Activated B cell treated with CpG ODN at 0.5 μM for 24 hours (primary cell): ENCODE data around the gene POLD1. TPM values are rescaled to one million over a fixed set of nuclear protein-coding genes. Genes with fewer than 3 reads are reported as not detected.

Source experiments
- ATAC-seq: fragments of 200-7000 bp; cut with Tn5 transposase; one replicate; pipeline ENCODE4 v1.10.0; 2021; ENCODE audit warnings: low read depth, mild to moderate bottlenecking, moderate library complexity
- CTCF ChIA-PET: fragments of 350-600 bp; sonication (Branson Sonifier 250); formaldehyde crosslinking; loops from one replicate; lab custom pipeline; 2021; ENCODE audit warnings: antibody characterized with exemption; lab: Charles Lee
- POLR2A ChIA-PET: fragments of 350-600 bp; sonication (Branson Sonifier 250); formaldehyde crosslinking; loops from one replicate; lab custom pipeline; 2021; ENCODE audit warnings: antibody characterized with exemption; lab: Charles Lee
- DNase-seq: peaks from one replicate; pipeline ENCODE4 v3.0.0; 2022
- H3K27ac Mint-ChIP-seq: one replicate; pipeline ENCODE4 v1.8.0; 2020; ENCODE audit warnings: mixed read lengths
- H3K27me3 Mint-ChIP-seq: one replicate; pipeline ENCODE4 v1.8.0; 2021; ENCODE audit warnings: mixed read lengths
- H3K36me3 Mint-ChIP-seq: one replicate; pipeline ENCODE4 v1.8.0; 2021; ENCODE audit warnings: low read depth, mixed read lengths
- H3K4me1 Mint-ChIP-seq: one replicate; pipeline ENCODE4 v1.8.0; 2021; ENCODE audit warnings: mixed read lengths
- H3K4me3 Mint-ChIP-seq: one replicate; pipeline ENCODE4 v1.8.0; 2020; ENCODE audit warnings: mild to moderate bottlenecking, mixed read lengths
- H3K9me3 Mint-ChIP-seq: one replicate; pipeline ENCODE4 v1.8.0; 2020; ENCODE audit warnings: mixed read lengths
- intact Hi-C: fragments of 100-400 bp; cut with micrococcal nuclease; formaldehyde crosslinking; loops from one replicate; pipeline ENCODE4 v1.15.1; 2024
- total RNA-seq: library from RNA; stranded (reverse); gene quantifications from 2 replicates; pipeline ENCODE4 v1.2.3, GENCODE V29; 2022
- TF ChIP-seq, protein P1 (sequence below): fragments of 200-600 bp; IDR thresholded peaks from one replicate; pipeline ENCODE4 v1.8.0; 2022; ENCODE audit warnings: antibody characterized with exemption, mild to moderate bottlenecking

The POLD1 gene
- total RNA-seq, 1 donor from 2014 or later: 65.5 TPM

DNA sequence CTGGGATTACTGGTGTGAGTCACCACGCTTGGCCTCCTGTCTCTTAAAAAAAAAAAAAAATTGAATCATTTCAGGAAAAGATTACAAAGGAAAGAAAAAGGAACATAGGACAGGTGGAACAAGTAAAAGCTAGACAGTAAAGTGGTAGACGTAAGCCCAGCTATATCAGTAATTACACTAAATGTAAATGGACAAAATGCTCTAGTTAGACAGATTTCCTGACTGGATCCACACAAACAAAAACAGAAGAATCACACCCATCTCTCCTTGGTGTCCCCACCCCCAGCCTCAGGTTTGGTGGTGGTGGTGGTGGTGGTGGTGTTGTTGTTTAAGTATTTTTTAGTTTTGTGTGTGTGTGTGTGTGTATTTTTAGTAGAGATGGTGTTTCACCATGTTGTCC lies 28.3 kb downstream of the POLD1 start:
- H3K27me3 Mint-ChIP-seq: no peaks in the 10 kb centered on the region
- DNase-seq (no peak), ATAC-seq (no peak)
- intact Hi-C loops: no loop called here
- TF ChIP-seq, protein P1, sequence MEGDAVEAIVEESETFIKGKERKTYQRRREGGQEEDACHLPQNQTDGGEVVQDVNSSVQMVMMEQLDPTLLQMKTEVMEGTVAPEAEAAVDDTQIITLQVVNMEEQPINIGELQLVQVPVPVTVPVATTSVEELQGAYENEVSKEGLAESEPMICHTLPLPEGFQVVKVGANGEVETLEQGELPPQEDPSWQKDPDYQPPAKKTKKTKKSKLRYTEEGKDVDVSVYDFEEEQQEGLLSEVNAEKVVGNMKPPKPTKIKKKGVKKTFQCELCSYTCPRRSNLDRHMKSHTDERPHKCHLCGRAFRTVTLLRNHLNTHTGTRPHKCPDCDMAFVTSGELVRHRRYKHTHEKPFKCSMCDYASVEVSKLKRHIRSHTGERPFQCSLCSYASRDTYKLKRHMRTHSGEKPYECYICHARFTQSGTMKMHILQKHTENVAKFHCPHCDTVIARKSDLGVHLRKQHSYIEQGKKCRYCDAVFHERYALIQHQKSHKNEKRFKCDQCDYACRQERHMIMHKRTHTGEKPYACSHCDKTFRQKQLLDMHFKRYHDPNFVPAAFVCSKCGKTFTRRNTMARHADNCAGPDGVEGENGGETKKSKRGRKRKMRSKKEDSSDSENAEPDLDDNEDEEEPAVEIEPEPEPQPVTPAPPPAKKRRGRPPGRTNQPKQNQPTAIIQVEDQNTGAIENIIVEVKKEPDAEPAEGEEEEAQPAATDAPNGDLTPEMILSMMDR: no peak
- H3K4me1 Mint-ChIP-seq: peaks cover 26% of the 10 kb centered on the region
- H3K4me3 Mint-ChIP-seq: no peak overlapping the region
- H3K36me3 Mint-ChIP-seq: peaks cover 18% of the 10 kb centered on the region
- POLR2A ChIA-PET: interaction anchor here (0.7 to 1.3 kb wide), 3 partner anchors 29 to 68 kb away, joined by 3 to 5 read pairs (median 4); partner anchors contain the start of gene POLD1
- CTCF ChIA-PET: interaction anchor here (1.3 kb wide), 1 partner anchor 49 kb away, joined by 3 read pairs; no protein-coding TSS in a partner anchor
- no peaks in the 10 kb centered on the region for H3K9me3 Mint-ChIP-seq
- H3K27ac Mint-ChIP-seq: peak overlapping the region; percentile 50

DNA sequence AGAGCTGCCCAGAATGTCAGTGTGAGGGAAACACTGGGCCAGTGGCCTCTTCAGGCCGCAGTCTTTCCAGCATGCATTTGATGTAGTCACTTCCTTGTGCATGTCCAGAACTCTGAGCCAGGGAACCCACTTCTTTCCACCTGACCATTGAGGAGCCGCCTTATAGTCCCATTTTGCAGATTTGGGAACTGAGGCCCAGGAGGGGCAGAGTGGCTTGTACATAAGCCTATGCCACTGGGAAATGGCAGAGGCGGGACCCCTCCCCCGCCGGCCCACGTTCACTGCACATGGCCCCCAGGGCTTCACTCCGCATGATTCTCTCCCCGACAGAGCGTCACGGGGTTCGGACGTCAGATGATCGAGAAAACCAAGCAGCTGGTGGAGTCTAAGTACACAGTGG lies 28.9 kb downstream of the POLD1 start:
- DNase-seq (no peak), ATAC-seq (no peak)
- Mint-ChIP-seq H3K4me1 (peaks cover 26% of the 10 kb centered on the region), H3K9me3 (no peaks in the 10 kb centered on the region), H3K36me3 (peaks cover 18% of the 10 kb centered on the region), H3K4me3 (no peak overlapping the region), H3K27ac (peak overlapping the region; percentile 35), H3K27me3 (no peaks in the 10 kb centered on the region)
- TF ChIP-seq, protein P1: no peak
- ChIA-PET CTCF (interaction anchor here (1.3 kb wide), 1 partner anchor 48 kb away, joined by 3 read pairs; no protein-coding TSS in a partner anchor), POLR2A (no interaction called here)
- intact Hi-C loops: no loop called here

DNA sequence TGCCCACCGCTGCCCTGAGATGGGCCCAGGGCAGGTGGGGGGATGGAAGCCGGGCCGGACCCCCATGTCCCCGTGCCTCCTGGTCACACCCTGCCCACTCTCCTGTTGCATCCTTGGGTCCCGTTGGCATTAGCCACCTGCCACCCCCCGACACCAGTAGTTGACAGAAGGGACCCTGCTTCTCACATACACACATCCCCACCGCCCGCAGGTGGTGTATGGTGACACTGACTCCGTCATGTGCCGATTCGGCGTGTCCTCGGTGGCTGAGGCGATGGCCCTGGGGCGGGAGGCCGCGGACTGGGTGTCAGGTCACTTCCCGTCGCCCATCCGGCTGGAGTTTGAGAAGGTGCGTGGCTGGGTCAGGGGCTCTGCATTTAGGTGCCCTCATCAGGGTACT lies 29.4 kb downstream of the POLD1 start:
- ChIA-PET CTCF (no interaction called here), POLR2A (no interaction called here)
- Mint-ChIP-seq H3K4me1 (peaks cover 29% of the 10 kb centered on the region), H3K36me3 (peaks cover 16% of the 10 kb centered on the region), H3K27ac (no peak overlapping the region), H3K4me3 (no peak overlapping the region), H3K27me3 (no peaks in the 10 kb centered on the region), H3K9me3 (no peaks in the 10 kb centered on the region)
- intact Hi-C loops: no loop called here
- TF ChIP-seq, protein P1: no peak
- ATAC-seq (no peak), DNase-seq (no peak)

DNA sequence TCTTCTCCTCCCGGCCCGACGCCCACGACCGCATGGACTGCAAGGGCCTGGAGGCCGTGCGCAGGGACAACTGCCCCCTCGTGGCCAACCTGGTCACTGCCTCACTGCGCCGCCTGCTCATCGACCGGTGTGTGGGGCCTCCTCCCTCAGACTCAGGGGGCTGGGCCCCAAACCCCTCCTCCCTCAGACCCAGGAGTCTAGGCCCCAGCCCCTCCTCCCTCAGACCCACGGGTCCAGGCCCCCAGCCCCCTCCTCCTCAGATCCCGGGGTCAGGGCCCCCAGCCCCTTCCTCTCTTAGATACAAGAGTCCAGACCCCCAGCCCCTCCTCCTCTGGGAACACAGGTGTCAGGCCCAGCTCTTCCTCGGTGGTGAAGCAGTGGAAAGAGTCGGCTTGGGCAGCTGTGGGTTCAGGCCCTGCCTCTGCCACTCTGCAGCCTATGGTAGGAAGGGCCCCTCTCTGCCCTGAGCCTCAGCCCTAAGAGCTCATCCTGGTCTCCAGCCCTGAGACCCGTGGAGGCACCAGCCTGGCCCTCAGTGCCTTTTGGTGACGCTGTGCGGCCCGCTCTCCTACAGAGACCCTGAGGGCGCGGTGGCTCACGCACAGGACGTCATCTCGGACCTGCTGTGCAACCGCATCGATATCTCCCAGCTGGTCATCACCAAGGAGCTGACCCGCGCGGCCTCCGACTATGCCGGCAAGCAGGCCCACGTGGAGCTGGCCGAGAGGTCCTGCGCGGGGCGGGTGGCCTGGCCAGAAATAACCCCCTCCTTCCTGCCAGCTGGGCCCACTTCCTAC lies 30.9 kb downstream of the POLD1 start:
- ChIA-PET CTCF (interaction anchor here (0.6 to 1.4 kb wide), 14 partner anchors 13 to 267 kb away, joined by 3 to 16 read pairs (median 4); partner anchors contain the start of genes NAPSA, NR1H2 and POLD1), POLR2A (interaction anchor here (0.6 to 8.4 kb wide), 26 partner anchors 15 to 547 kb away, joined by 3 to 282 read pairs (median 5); partner anchors contain the start of genes JOSD2, KCNC3, MYBPC2 and NR1H2)
- H3K27ac Mint-ChIP-seq: peak overlapping the region; percentile 95
- H3K9me3 Mint-ChIP-seq: no peaks in the 10 kb centered on the region
- H3K4me3 Mint-ChIP-seq: peak overlapping the region; percentile 70
- intact Hi-C loops: loop anchor here (1.0 to 2.0 kb wide), 10 partner anchors 16 to 96 kb away; partner anchors contain the start of genes EMC10, GARIN5A, JOSD2 and KCNC3
- peak; percentile 84 for DNase-seq
- H3K4me1 Mint-ChIP-seq: peaks cover 39% of the 10 kb centered on the region
- ATAC-seq: peak; percentile 32
- H3K27me3 Mint-ChIP-seq: no peaks in the 10 kb centered on the region
- TF ChIP-seq, protein P1: no peak
- H3K36me3 Mint-ChIP-seq: peaks cover 19% of the 10 kb centered on the region

DNA sequence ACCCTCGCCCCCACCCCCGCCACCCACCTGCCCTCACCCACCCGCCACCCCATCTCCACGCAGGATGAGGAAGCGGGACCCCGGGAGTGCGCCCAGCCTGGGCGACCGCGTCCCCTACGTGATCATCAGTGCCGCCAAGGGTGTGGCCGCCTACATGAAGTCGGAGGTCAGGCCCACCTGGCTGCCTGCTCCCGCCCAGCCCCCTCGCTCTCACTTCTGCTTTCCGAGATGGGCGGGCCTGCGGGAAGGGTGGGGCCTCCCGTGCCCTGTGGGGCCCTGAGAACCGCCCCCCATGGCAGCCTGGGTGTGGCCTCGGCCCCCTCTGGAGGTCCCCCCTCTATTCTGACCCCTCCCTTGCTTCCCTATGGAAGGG lies 31.5 kb downstream of the POLD1 start:
- intact Hi-C loops: loop anchor here (1.0 to 2.0 kb wide), 10 partner anchors 15 to 96 kb away; partner anchors contain the start of genes EMC10, GARIN5A, JOSD2 and KCNC3
- peak overlapping the region; percentile 70 for H3K4me3 Mint-ChIP-seq
- ATAC-seq: peak; percentile 63
- H3K4me1 Mint-ChIP-seq: peaks cover 45% of the 10 kb centered on the region
- DNase-seq: peak; percentile 95
- no peaks in the 10 kb centered on the region for H3K27me3 Mint-ChIP-seq
- CTCF ChIA-PET: interaction anchor here (0.6 to 1.4 kb wide), 13 partner anchors 12 to 268 kb away, joined by 3 to 16 read pairs (median 4); partner anchors contain the start of genes NAPSA, NR1H2 and POLD1
- H3K9me3 Mint-ChIP-seq: no peaks in the 10 kb centered on the region
- POLR2A ChIA-PET: interaction anchor here (0.6 to 8.4 kb wide), 26 partner anchors 14 to 548 kb away, joined by 3 to 282 read pairs (median 5); partner anchors contain the start of genes JOSD2, KCNC3, MYBPC2 and NR1H2
- peak overlapping the region; percentile 95 for H3K27ac Mint-ChIP-seq
- TF ChIP-seq, protein P1: no peak
- peaks cover 20% of the 10 kb centered on the region for H3K36me3 Mint-ChIP-seq
